Lung (tissue), 12 donors: ENCODE results near the gene NUDT14. TPM values are rescaled to one million over a fixed set of nuclear protein-coding genes. Genes with fewer than 3 reads are reported as not detected.

ENCODE experiments used
- ATAC-seq: fragments of 200-7000 bp; cut with Tn5 transposase; one replicate; pipeline ENCODE4 v1.9.1; 2020; ENCODE audit warnings: moderate number of reproducible peaks; ENCODE audit not compliant: insufficient read depth, low FRiP score
- DNase-seq, 3 donors: peaks; one replicate each; pipeline ENCODE4 v3.0.0-alpha.2; 2013 to 2017
- H3K27ac ChIP-seq, 2 donors: one replicate each; pipeline ENCODE4 v1.5.1; 2013; ENCODE audit warnings: mild to moderate bottlenecking in 2 of 2, moderate library complexity in 2 of 2, control low read depth in 1 of 2, inconsistent platforms in 1 of 2, low read depth in 1 of 2, low read length in 1 of 2
- H3K27me3 ChIP-seq, 3 donors: one replicate each; pipeline ENCODE4 v1.5.1; 2013; ENCODE audit warnings: low read length in 2 of 3; ENCODE audit not compliant: control insufficient read depth in 3 of 3, insufficient read depth in 3 of 3
- H3K36me3 ChIP-seq, 4 donors: one replicate each; pipeline ENCODE4 v1.5.1; 2013; ENCODE audit warnings: low read length in 4 of 4, mild to moderate bottlenecking in 1 of 4, moderate library complexity in 1 of 4; ENCODE audit not compliant: control insufficient read depth in 4 of 4, insufficient read depth in 4 of 4
- H3K4me1 ChIP-seq, 5 donors: one replicate each; pipeline ENCODE4 v1.5.1; 2013; ENCODE audit warnings: low read length in 5 of 5, mild to moderate bottlenecking in 2 of 5, moderate library complexity in 1 of 5; ENCODE audit not compliant: control insufficient read depth in 5 of 5, insufficient read depth in 5 of 5
- H3K4me3 ChIP-seq: one replicate; pipeline ENCODE4 v1.5.1; 2013; ENCODE audit warnings: mild to moderate bottlenecking, control low read depth, moderate library complexity
- H3K9ac ChIP-seq, 2 donors: one replicate each; pipeline ENCODE4 v1.5.1; 2013; ENCODE audit warnings: low read length in 2 of 2, control low read depth in 1 of 2; ENCODE audit not compliant: insufficient read depth in 1 of 2
- H3K9me3 ChIP-seq, 4 donors: one replicate each; pipeline ENCODE4 v1.5.1; 2013; ENCODE audit warnings: low read length in 3 of 4, mild to moderate bottlenecking in 1 of 4, moderate library complexity in 1 of 4; ENCODE audit not compliant: control insufficient read depth in 4 of 4, insufficient read depth in 3 of 4
- CTCF ChIP-seq: IDR thresholded peaks from 2 replicates; pipeline ENCODE4 v1.5.1; 2012; ENCODE audit warnings: mild to moderate bottlenecking; ENCODE audit errors: control extremely low read depth, extremely low read depth
- WGBS, 2 donors: extraction: QIAGEN DNeasy Blood & Tissue Kit; methylation state at CpG; one replicate each; pipeline ENCODE4 v1.1.7; 2013; 5-methylcytosine and 5-hydroxymethylcytosine counted together
- polyA plus RNA-seq, 2 donors: library from polyadenylated mRNA; stranded (reverse); fragments of 200-250 nt; gene quantifications; one replicate each; pipeline ENCODE4 v1.2.1, GENCODE V29; 2013
- total RNA-seq, 2 donors: library from RNA; depleted of rRNA in 1 of 2; stranded (reverse); fragments of >200 nt in 1 of 2; gene quantifications; one replicate each; pipeline ENCODE4 v1.2.1, GENCODE V29; 2014 to 2021
- donor health status: control.
- donor health status: control.
- donor health status: Bipolar disorder and iron deficiency.
- donor health status: healthy.
- donor health status: DM: yes; HTN: yes; CAD: no.

NUDT14 gene
- total and polyA plus RNA-seq, 4 donors = 27.7 to 80.7 (median 51.3) TPM

- Histone ChIP-seq H3K9ac (no peak overlapping the region), H3K4me1 (no peaks in the 10 kb centered on the region), H3K27ac (no peak overlapping the region), H3K27me3 (peaks cover 0 to 2% (median 0%) of the 10 kb centered on the region in 3 donors), H3K9me3 (peaks cover 0 to 16% (median 5%) of the 10 kb centered on the region in 4 donors), H3K36me3 (peaks cover 0 to 3% (median 0%) of the 10 kb centered on the region in 4 donors), H3K4me3 (no peak overlapping the region)
- 86 to 89% methylated on average over 14 of the region's 14 CpGs for WGBS, 2 donors
- no peak for DNase-seq
- ATAC-seq = no peak
- TF ChIP-seq CTCF = no peak
Observed at GRCh38 chr14:105135700-105136395, 45.3 kb downstream of the NUDT14 start.

- Histone ChIP-seq H3K4me3 (no peak overlapping the region), H3K9ac (no peak overlapping the region), H3K27me3 (peaks cover 0 to 2% (median 0%) of the 10 kb centered on the region in 3 donors), H3K4me1 (no peaks in the 10 kb centered on the region), H3K36me3 (no peaks in the 10 kb centered on the region), H3K9me3 (peaks cover 0 to 3% (median 2%) of the 10 kb centered on the region in 4 donors), H3K27ac (no peak overlapping the region)
- WGBS, 2 donors = 48 to 61% methylated on average over 4 of the region's 4 CpGs
- DNase-seq (no peak), ATAC-seq (no peak)
- no peak for TF ChIP-seq CTCF
Observed at GRCh38 chr14:105132921-105133654, 48.0 kb downstream of the NUDT14 start.

- H3K9ac ChIP-seq = no peak overlapping the region
- no peak for ATAC-seq
- H3K36me3 ChIP-seq = no peaks in the 10 kb centered on the region
- no peak for DNase-seq
- peaks cover 0 to 2% (median 0%) of the 10 kb centered on the region in 3 donors for H3K27me3 ChIP-seq
- no peaks in the 10 kb centered on the region for H3K4me1 ChIP-seq
- no peak for TF ChIP-seq CTCF
- WGBS, 2 donors = 86 to 93% methylated on average over 2 of the region's 2 CpGs
- H3K9me3 ChIP-seq = peaks cover 0 to 3% (median 2%) of the 10 kb centered on the region in 4 donors
- no peak overlapping the region for H3K4me3 ChIP-seq
- no peak overlapping the region for H3K27ac ChIP-seq
Observed at GRCh38 chr14:105131241-105131640, 49.9 kb downstream of the NUDT14 start.
